ENCODE results near the gene ARSD. TPM values are rescaled to one million over a fixed set of nuclear protein-coding genes. Genes with fewer than 3 reads are reported as not detected.

ARSD gene
- total and polyA plus RNA-seq, 2 of the 8 experiments (the other 6 are each of a cell fraction or from before 2014, with no cell fraction given): 1.8 to 3.2 TPM

- TF ChIP-seq CHD7 (IDR thresholded peaks at IDR 0.05; ENCODE audit: insufficient replicate concordance, low read length) (no peak), PHF8 (conservative IDR thresholded peaks at IDR 0.05; ENCODE audit: low read depth, low read length) (no peak), E2F6 (IDR thresholded peaks at IDR 0.05) (no peak), CBX8 (IDR thresholded peaks at IDR 0.05; ENCODE audit: borderline replicate concordance, low read depth, low read length) (no peak), SP4 (IDR thresholded peaks at IDR 0.05; ENCODE audit: low read length) (no peak), RAD21 (IDR thresholded peaks at IDR 0.05 in 1 of 2, conservative IDR thresholded peaks at IDR 0.05 in 1 of 2; ENCODE audit: low read depth in 2 of 2, low read length in 2 of 2) (no peak), CBX5 (IDR thresholded peaks at IDR 0.05; ENCODE audit: low read depth, low read length) (no peak), SUZ12 (IDR thresholded peaks at IDR 0.05; ENCODE audit: low read length) (no peak), SIX5 (IDR thresholded peaks at IDR 0.05; ENCODE audit: low read depth, low read length) (no peak)
These were observed 66.7 kb downstream of the ARSD start (continued) for GRCh38 chrX:2862404-2862803.
